A549 (cell line): ENCODE results near the gene UMOD. TPM values are rescaled to one million over a fixed set of nuclear protein-coding genes. Genes with fewer than 3 reads are reported as not detected.

ENCODE experiments used
- ATAC-seq, 2 experiments: fragments of 200-7000 bp in 1 of 2; fragments of >200 bp in 1 of 2; cut with Nextera tagmentation in 1 of 2; cut with Tn5 transposase in 1 of 2; 3 replicates each; pipeline versions ENCODE4 v1.8.0 to v1.9.1; 2018 to 2020; ENCODE audit warnings: mild to moderate bottlenecking in 1 of 2, moderate library complexity in 1 of 2
- CTCF ChIA-PET: fragments of 300-600 bp; sonication (Branson Sonifier 250); formaldehyde crosslinking; extraction: SDS; loops from one replicate; lab custom pipeline; 2021; ENCODE audit warnings: antibody characterized with exemption, inconsistent platforms; lab: Yijun Ruan, JAX
- POLR2A ChIA-PET: fragments of 350-600 bp; formaldehyde crosslinking; extraction: SDS; loops from one replicate; lab custom pipeline; 2021; ENCODE audit warnings: antibody characterized with exemption, inconsistent platforms; lab: Yijun Ruan, JAX
- DNase-seq, 2 experiments: peaks; one replicate each; pipeline versions ENCODE4 v3.0.0 to v3.0.0-alpha.2; 2011 to 2016; ENCODE audit warnings: low read depth in 1 of 2, low spot score in 1 of 2
- FAIRE-seq: peaks from 2 replicates; lab custom pipeline; 2011; peaks lifted over from hg19 to GRCh38; lab: Jason Lieb, UNC
- H3K27ac ChIP-seq, 2 experiments: fragments of >200 bp; sonication (Bioruptor Twin); formaldehyde crosslinking; 3 replicates each; pipeline ENCODE4 v1.5.1; 2016 to 2017
- H3K4me1 ChIP-seq: fragments of >200 bp; sonication (Bioruptor Twin); formaldehyde crosslinking; 3 replicates; pipeline ENCODE4 v1.6.1; 2016
- H3K4me2 ChIP-seq: fragments of >200 bp; sonication (Bioruptor Twin); formaldehyde crosslinking; 3 replicates; pipeline ENCODE4 v1.6.1; 2016
- H3K4me3 ChIP-seq: fragments of >200 bp; sonication (Bioruptor Twin); formaldehyde crosslinking; 3 replicates; pipeline ENCODE4 v1.5.1; 2016
- H3K9me3 ChIP-seq: fragments of >200 bp; sonication (Bioruptor Twin); formaldehyde crosslinking; 3 replicates; pipeline ENCODE4 v1.6.1; 2016
- BHLHE40 ChIP-seq: IDR thresholded peaks from 2 replicates; pipeline ENCODE4 v1.6.1; 2012; ENCODE audit warnings: low read depth, low read length, inconsistent platforms
- CHD2 ChIP-seq: fragments of 150-350 bp; IDR thresholded peaks from 2 replicates; pipeline ENCODE4 v1.6.1; 2014; ENCODE audit warnings: low read length; ENCODE audit not compliant: partially characterized antibody
- EHF ChIP-seq: fragments of 250-450 bp; sonication (Bioruptor Pico); IDR thresholded peaks from 2 replicates; pipeline ENCODE4 v1.5.0; 2020; ENCODE audit warnings: mild to moderate bottlenecking
- EHMT2 ChIP-seq: fragments of 200-600 bp; sonication (generic); IDR thresholded peaks from 2 replicates; pipeline ENCODE4 v1.6.1; 2016; ENCODE audit warnings: antibody characterized with exemption, low read depth, mild to moderate bottlenecking, moderate library complexity
- ELK1 ChIP-seq: fragments of 150-350 bp; IDR thresholded peaks from 2 replicates; pipeline ENCODE4 v1.6.1; 2014; ENCODE audit warnings: low read depth, mild to moderate bottlenecking, low read length
- EP300 ChIP-seq, 2 experiments: fragments of >200 bp; sonication (Bioruptor Twin); formaldehyde crosslinking; IDR thresholded peaks; 2 replicates in 1 of 2; 3 replicates in 1 of 2; pipeline ENCODE4 v1.6.1; 2016 to 2017
- ESRRA ChIP-seq: fragments of 150-350 bp; IDR thresholded peaks from 2 replicates; pipeline ENCODE4 v1.6.1; 2014; ENCODE audit warnings: mild to moderate bottlenecking, low read length, borderline replicate concordance
- FOSB ChIP-seq: fragments of 250-450 bp; sonication (Bioruptor Pico); IDR thresholded peaks from 2 replicates; pipeline ENCODE4 v1.5.0; 2020; ENCODE audit warnings: mild to moderate bottlenecking, moderate library complexity
- FOSL2 ChIP-seq, 2 experiments: fragments of 450-650 bp in 1 of 2; fragments of >200 bp in 1 of 2; sonication (Bioruptor Twin) in 1 of 2; formaldehyde crosslinking; IDR thresholded peaks; 2 replicates each; pipeline versions ENCODE4 v1.5.0 to v1.6.1; 2016 to 2020; ENCODE audit warnings: mild to moderate bottlenecking in 1 of 2, moderate library complexity in 1 of 2
- GATA3 ChIP-seq: IDR thresholded peaks from 2 replicates; pipeline ENCODE4 v1.6.1; 2012; ENCODE audit warnings: borderline replicate concordance
- HDAC2 ChIP-seq: fragments of 200-600 bp; sonication (generic); IDR thresholded peaks from 2 replicates; pipeline ENCODE4 v1.6.1; 2016
- HES2 ChIP-seq: fragments of >200 bp; sonication (Bioruptor Twin); formaldehyde crosslinking; IDR thresholded peaks from 2 replicates; pipeline ENCODE4 v1.6.1; 2016
- HOXA7 ChIP-seq: fragments of 250-450 bp; sonication (Bioruptor Pico); IDR thresholded peaks from 2 replicates; pipeline ENCODE4 v1.5.0; 2020; ENCODE audit warnings: mild to moderate bottlenecking, moderate library complexity
- HOXB13 ChIP-seq: fragments of 250-450 bp; sonication (Bioruptor Pico); IDR thresholded peaks from 2 replicates; pipeline ENCODE4 v1.5.0; 2020; ENCODE audit warnings: low read depth, mild to moderate bottlenecking, moderate library complexity
- JUN ChIP-seq, 2 experiments: fragments of >200 bp; sonication (Bioruptor Twin); formaldehyde crosslinking; IDR thresholded peaks; 2 replicates in 1 of 2; 3 replicates in 1 of 2; pipeline ENCODE4 v1.6.1; 2016 to 2017
- JUNB ChIP-seq: fragments of >200 bp; sonication (Bioruptor Twin); formaldehyde crosslinking; IDR thresholded peaks from 2 replicates; pipeline ENCODE4 v1.6.1; 2016
- MAFK ChIP-seq: fragments of 450-650 bp; IDR thresholded peaks from 2 replicates; pipeline ENCODE4 v1.6.1; 2014; ENCODE audit not compliant: partially characterized antibody
- NFE2L2 ChIP-seq: fragments of 150-350 bp; conservative IDR thresholded peaks from 2 replicates; pipeline ENCODE4 v1.6.1; 2014; ENCODE audit warnings: low read length
- POLR2AphosphoS2 ChIP-seq: conservative IDR thresholded peaks from 2 replicates; pipeline ENCODE4 v1.6.1; 2012; ENCODE audit warnings: low read length, improper control_type of control experiment, inconsistent platforms
- RAD21 ChIP-seq, 2 experiments: fragments of >200 bp in 1 of 2; sonication (Bioruptor Twin) in 1 of 2; formaldehyde crosslinking in 1 of 2; IDR thresholded peaks in 1 of 2; conservative IDR thresholded peaks in 1 of 2; 2 replicates in 1 of 2; 3 replicates in 1 of 2; pipeline ENCODE4 v1.6.1; 2012 to 2018; ENCODE audit warnings: inconsistent platforms in 1 of 2
- RARB ChIP-seq: fragments of 250-450 bp; sonication (Bioruptor Pico); IDR thresholded peaks from 2 replicates; pipeline ENCODE4 v1.8.0; 2021; ENCODE audit warnings: mild to moderate bottlenecking, moderate library complexity
- RCOR1 ChIP-seq: fragments of 150-350 bp; IDR thresholded peaks from 2 replicates; pipeline ENCODE4 v1.6.1; 2014; ENCODE audit warnings: antibody characterized with exemption, low read length, low read depth
- RFX5 ChIP-seq: fragments of 450-650 bp; IDR thresholded peaks from 2 replicates; pipeline ENCODE4 v1.7.1; 2014; ENCODE audit warnings: antibody characterized with exemption, mild to moderate bottlenecking, moderate library complexity
- RNF2 ChIP-seq: fragments of 200-600 bp; sonication (generic); IDR thresholded peaks from 2 replicates; pipeline ENCODE4 v1.6.1; 2016; ENCODE audit warnings: low read depth, mild to moderate bottlenecking, antibody characterized with exemption, moderate library complexity, borderline replicate concordance
- SREBF2 ChIP-seq: fragments of 450-650 bp; IDR thresholded peaks from 2 replicates; pipeline ENCODE4 v1.6.1; 2014; ENCODE audit warnings: mild to moderate bottlenecking, moderate library complexity
- TP53 ChIP-seq: fragments of 250-450 bp; sonication (Bioruptor Pico); IDR thresholded peaks from 2 replicates; pipeline ENCODE4 v1.5.0; 2021; ENCODE audit warnings: mild to moderate bottlenecking, moderate library complexity
- ZC3H11A ChIP-seq: fragments of 450-650 bp; IDR thresholded peaks from 2 replicates; pipeline ENCODE4 v1.6.1; 2014; ENCODE audit warnings: antibody characterized with exemption, mild to moderate bottlenecking
- ZNF302 ChIP-seq: fragments of 250-450 bp; sonication (Bioruptor Pico); IDR thresholded peaks from 2 replicates; pipeline ENCODE4 v1.9.0; 2021; ENCODE audit warnings: inconsistent platforms, mild to moderate bottlenecking, moderate library complexity
- WGBS: methylation state at CpG from one replicate; pipeline ENCODE4 v1.1.6; 2017; ENCODE audit errors: missing lambda C conversion rate; 5-methylcytosine and 5-hydroxymethylcytosine counted together
- polyA plus RNA-seq, 4 experiments: library from polyadenylated mRNA; depleted of rRNA in 3 of 4; stranded (reverse); fragments of >200 nt; fragmentation: RNase III in 1 of 4; extraction: RNeasy Plus Mini Kit Qiagen cat#74134 plus additional on column Dnase treatment in 1 of 4; gene quantifications; 2 replicates in 3 of 4; 3 replicates in 1 of 4; pipeline ENCODE4 v1.2.3, GENCODE V29; 2011 to 2017
- TF ChIP-seq, protein P1 (sequence below): IDR thresholded peaks from 2 replicates; pipeline ENCODE4 v1.6.1; 2012
- TF ChIP-seq, protein P2 (sequence below): fragments of 250-450 bp; sonication (Bioruptor Pico); IDR thresholded peaks from 2 replicates; pipeline ENCODE4 v1.5.0; 2021; ENCODE audit warnings: mild to moderate bottlenecking, moderate library complexity, borderline replicate concordance
- TF ChIP-seq, protein P3 (sequence below): IDR thresholded peaks from 2 replicates; pipeline ENCODE4 v1.6.1; 2012; ENCODE audit warnings: low read depth, borderline replicate concordance

The UMOD gene
- polyA plus RNA-seq, 2 of the 4 experiments (the other 2 are of a cell fraction), result not detected

GRCh38 chr16:20336955-20337354 lies 15.6 kb downstream of the UMOD start:
- no peak for DNase-seq
- Histone ChIP-seq H3K4me3 (no peak overlapping the region), H3K4me2 (no peak overlapping the region), H3K27ac (no peak overlapping the region), H3K4me1 (no peaks in the 10 kb centered on the region), H3K9me3 (no peaks in the 10 kb centered on the region)
- no peak for FAIRE-seq
- ATAC-seq, result no peak
- ChIA-PET POLR2A (no interaction called here), CTCF (interaction anchor here (1.1 kb wide), 1 partner anchor 36 kb away, joined by 3 read pairs; no protein-coding TSS in a partner anchor)
- TF ChIP-seq FOSL2 (IDR thresholded peaks at IDR 0.05) (no peak), FOSL2 (CRISPR knock-in tag; IDR thresholded peaks at IDR 0.05) (no peak), RNF2 (no peak), TP53 (CRISPR knock-in tag) (no peak), ZC3H11A (no peak), RCOR1 (no peak), EP300 (IDR thresholded peaks at IDR 0.05) (no peak), ELK1 (no peak), CHD2 (no peak), HES2 (no peak), JUN (IDR thresholded peaks at IDR 0.05) (no peak), HOXA7 (CRISPR knock-in tag) (no peak), NFE2L2 (no peak), SREBF2 (no peak), ESRRA (no peak), JUNB (no peak), RAD21 (conservative IDR thresholded peaks at IDR 0.05 in 1 of 2, IDR thresholded peaks at IDR 0.05 in 1 of 2) (no peak)
- TF ChIP-seq, protein P1, sequence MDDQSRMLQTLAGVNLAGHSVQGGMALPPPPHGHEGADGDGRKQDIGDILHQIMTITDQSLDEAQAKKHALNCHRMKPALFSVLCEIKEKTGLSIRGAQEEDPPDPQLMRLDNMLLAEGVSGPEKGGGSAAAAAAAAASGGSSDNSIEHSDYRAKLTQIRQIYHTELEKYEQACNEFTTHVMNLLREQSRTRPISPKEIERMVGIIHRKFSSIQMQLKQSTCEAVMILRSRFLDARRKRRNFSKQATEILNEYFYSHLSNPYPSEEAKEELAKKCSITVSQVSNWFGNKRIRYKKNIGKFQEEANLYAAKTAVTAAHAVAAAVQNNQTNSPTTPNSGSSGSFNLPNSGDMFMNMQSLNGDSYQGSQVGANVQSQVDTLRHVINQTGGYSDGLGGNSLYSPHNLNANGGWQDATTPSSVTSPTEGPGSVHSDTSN, result no peak
- TF ChIP-seq, protein P2, sequence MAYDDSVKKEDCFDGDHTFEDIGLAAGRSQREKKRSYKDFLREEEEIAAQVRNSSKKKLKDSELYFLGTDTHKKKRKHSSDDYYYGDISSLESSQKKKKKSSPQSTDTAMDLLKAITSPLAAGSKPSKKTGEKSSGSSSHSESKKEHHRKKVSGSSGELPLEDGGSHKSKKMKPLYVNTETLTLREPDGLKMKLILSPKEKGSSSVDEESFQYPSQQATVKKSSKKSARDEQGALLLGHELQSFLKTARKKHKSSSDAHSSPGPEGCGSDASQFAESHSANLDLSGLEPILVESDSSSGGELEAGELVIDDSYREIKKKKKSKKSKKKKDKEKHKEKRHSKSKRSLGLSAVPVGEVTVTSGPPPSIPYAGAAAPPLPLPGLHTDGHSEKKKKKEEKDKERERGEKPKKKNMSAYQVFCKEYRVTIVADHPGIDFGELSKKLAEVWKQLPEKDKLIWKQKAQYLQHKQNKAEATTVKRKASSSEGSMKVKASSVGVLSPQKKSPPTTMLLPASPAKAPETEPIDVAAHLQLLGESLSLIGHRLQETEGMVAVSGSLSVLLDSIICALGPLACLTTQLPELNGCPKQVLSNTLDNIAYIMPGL (CRISPR knock-in tag), result no peak
- 22% methylated on average over 2 of the region's 2 CpGs for WGBS

DNA sequence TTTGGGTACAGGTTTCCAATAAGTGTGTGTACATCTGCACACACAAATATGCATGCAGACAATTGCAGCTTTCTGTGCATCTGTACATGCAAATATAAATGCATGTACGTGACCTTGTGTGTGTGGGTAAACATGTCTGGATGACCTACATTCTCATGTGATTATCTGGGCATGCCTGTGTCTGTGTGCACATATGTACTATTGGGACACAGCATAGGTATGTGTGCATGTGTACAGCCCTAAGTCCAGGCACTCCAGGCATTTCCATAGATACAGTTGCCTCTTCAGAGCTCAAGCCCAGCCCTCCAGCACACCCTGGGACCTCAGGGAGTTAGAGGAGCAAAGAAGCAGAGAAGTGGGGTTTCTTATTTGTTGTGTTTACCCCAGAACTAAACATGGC lies 18.1 kb downstream of the UMOD start:
- CTCF ChIA-PET, result interaction anchor here (0.6 to 2.5 kb wide), 4 partner anchors 14 to 427 kb away, joined by 3 to 9 read pairs (median 6); no protein-coding TSS in a partner anchor
- no peak for TF ChIP-seq HOXB13
- no peak for TF ChIP-seq MAFK
- TF ChIP-seq, all 56 proteins: peak for 0
- ATAC-seq (no peak), FAIRE-seq (no peak), DNase-seq (no peak)
- WGBS, result 6% methylated on average over 1 of the region's 1 CpG
- Histone ChIP-seq H3K4me1 (no peaks in the 10 kb centered on the region), H3K4me2 (no peak overlapping the region), H3K27ac (no peak overlapping the region), H3K4me3 (no peak overlapping the region), H3K9me3 (no peaks in the 10 kb centered on the region)
- POLR2A ChIA-PET, result interaction anchor here (0.8 kb wide), 1 partner anchor 70 kb away, joined by 4 read pairs; no protein-coding TSS in a partner anchor

- H3K4me1 ChIP-seq, result no peaks in the 10 kb centered on the region
- POLR2A ChIA-PET, result no interaction called here
- H3K4me3 ChIP-seq, result no peak overlapping the region
- no peaks in the 10 kb centered on the region for H3K9me3 ChIP-seq
- 14% methylated on average over 5 of the region's 5 CpGs for WGBS
- no peak overlapping the region for H3K4me2 ChIP-seq
- no peak overlapping the region for H3K27ac ChIP-seq
- FAIRE-seq (no peak), ATAC-seq (no peak), DNase-seq (no peak)
- CTCF ChIA-PET, result interaction anchor here (1.8 to 2.5 kb wide), 2 partner anchors 32 to 426 kb away, joined by 9 read pairs; no protein-coding TSS in a partner anchor
- no peak for TF ChIP-seq BHLHE40
- no peak for TF ChIP-seq TP53 (CRISPR knock-in tag)
- TF ChIP-seq JUN (IDR thresholded peaks at IDR 0.05), result no peak
- TF ChIP-seq RAD21 (conservative IDR thresholded peaks at IDR 0.05 in 1 of 2, IDR thresholded peaks at IDR 0.05 in 1 of 2), result no peak
- TF ChIP-seq EHF, result no peak
- no peak for TF ChIP-seq RCOR1
- TF ChIP-seq FOSB, result no peak
- TF ChIP-seq NFE2L2, result no peak
- no peak for TF ChIP-seq RFX5
- TF ChIP-seq EHMT2, result no peak
- TF ChIP-seq RNF2, result no peak
- no peak for TF ChIP-seq POLR2AphosphoS2
- TF ChIP-seq GATA3, result no peak
- no peak for TF ChIP-seq RARB (CRISPR knock-in tag)
- TF ChIP-seq JUNB, result no peak
- TF ChIP-seq, protein P3, sequence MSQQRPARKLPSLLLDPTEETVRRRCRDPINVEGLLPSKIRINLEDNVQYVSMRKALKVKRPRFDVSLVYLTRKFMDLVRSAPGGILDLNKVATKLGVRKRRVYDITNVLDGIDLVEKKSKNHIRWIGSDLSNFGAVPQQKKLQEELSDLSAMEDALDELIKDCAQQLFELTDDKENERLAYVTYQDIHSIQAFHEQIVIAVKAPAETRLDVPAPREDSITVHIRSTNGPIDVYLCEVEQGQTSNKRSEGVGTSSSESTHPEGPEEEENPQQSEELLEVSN, result no peak
- no peak for TF ChIP-seq ZNF302 (CRISPR knock-in tag)
- TF ChIP-seq HDAC2, result no peak
- TF ChIP-seq FOSL2 (IDR thresholded peaks at IDR 0.05), result no peak
- TF ChIP-seq FOSL2 (CRISPR knock-in tag; IDR thresholded peaks at IDR 0.05), result no peak
Observed at GRCh38 chr16:20333120-20333519, 19.4 kb downstream of the UMOD start.
